CD4-positive, alpha-beta T cell treated with Interleukin-17A for 4 hours (primary cell): ENCODE data around the gene TMEM266.

ENCODE experiments used
- DNase-seq: peaks from one replicate; pipeline ENCODE4 v3.0.0-alpha.2; 2020; ENCODE audit warnings: mixed read lengths

TMEM266 gene

GRCh38 chr15:76189106-76189505 lies 129.3 kb downstream of the TMEM266 start:
- no peak for DNase-seq

- DNase-seq, result no peak
Observed at GRCh38 chr15:76190070-76190564, 130.3 kb downstream of the TMEM266 start.

GRCh38 chr15:76190751-76191538 lies 131.2 kb downstream of the TMEM266 start:
- peak; percentile 70 for DNase-seq

GRCh38 chr15:76191539-76192244 lies 131.9 kb downstream of the TMEM266 start:
- no peak for DNase-seq

- DNase-seq, result no peak
Observed at GRCh38 chr15:76192715-76193114, 132.9 kb downstream of the TMEM266 start.

- no peak for DNase-seq
Observed at GRCh38 chr15:76193934-76194333, 134.1 kb downstream of the TMEM266 start.

GRCh38 chr15:76195506-76196268 lies 135.9 kb downstream of the TMEM266 start:
- DNase-seq, result no peak

GRCh38 chr15:76196269-76197231 lies 136.8 kb downstream of the TMEM266 start:
- DNase-seq, result peak; percentile 11

- DNase-seq, result no peak
Observed at GRCh38 chr15:76197703-76198455, 138.1 kb downstream of the TMEM266 start.

- no peak for DNase-seq
Observed at GRCh38 chr15:76198456-76199105, 138.8 kb downstream of the TMEM266 start.

- no peak for DNase-seq
Observed at GRCh38 chr15:76199106-76200082, 139.6 kb downstream of the TMEM266 start.

- no peak for DNase-seq
Observed at GRCh38 chr15:76200083-76200465, 140.3 kb downstream of the TMEM266 start.

GRCh38 chr15:76200641-76201105 lies 140.9 kb downstream of the TMEM266 start:
- DNase-seq, result no peak

GRCh38 chr15:76201536-76202255 lies 141.9 kb downstream of the TMEM266 start:
- DNase-seq, result no peak

- no peak for DNase-seq
Observed at GRCh38 chr15:76203346-76204108, 143.7 kb downstream of the TMEM266 start.

- no peak for DNase-seq
Observed at GRCh38 chr15:76204109-76204845, 144.5 kb downstream of the TMEM266 start.

GRCh38 chr15:76204916-76205460 lies 145.2 kb downstream of the TMEM266 start:
- DNase-seq, result no peak
